ENCODE results near the gene INTS14.
"Not testable (repeated sequence)": the region's sequence is repeated elsewhere in the genome, so short reads cannot be mapped to it uniquely, and the experiment has no call there.

INTS14 gene

GRCh38 chr15:65577129-65577996 is 33.6 kb downstream of the INTS14 start:
- no peak for DNase-seq

- no peak for DNase-seq
Measured at GRCh38 chr15:65576664-65577063, 34.3 kb downstream of the INTS14 start.

GRCh38 chr15:65571971-65572370 is 39.0 kb downstream of the INTS14 start:
- DNase-seq, result no peak

- DNase-seq, result no peak
Measured at GRCh38 chr15:65569728-65570127, 41.2 kb downstream of the INTS14 start.

- DNase-seq, result no peak
Measured at GRCh38 chr15:65561934-65562333, 49.0 kb downstream of the INTS14 start.

- DNase-seq, result no peak
Measured at GRCh38 chr15:65559941-65560340, 51.0 kb downstream of the INTS14 start.

GRCh38 chr15:65558997-65559760 is 51.8 kb downstream of the INTS14 start:
- no peak for DNase-seq

GRCh38 chr15:65558336-65558735 is 52.6 kb downstream of the INTS14 start:
- DNase-seq, result no peak

- no peak for DNase-seq
Measured at GRCh38 chr15:65556622-65557021, 54.3 kb downstream of the INTS14 start.

GRCh38 chr15:65553691-65554090 is 57.2 kb downstream of the INTS14 start:
- DNase-seq, result no peak

GRCh38 chr15:65552851-65553250 is 58.1 kb downstream of the INTS14 start:
- not testable (repeated sequence) for DNase-seq

GRCh38 chr15:65551183-65551582 is 59.7 kb downstream of the INTS14 start:
- no peak for DNase-seq

GRCh38 chr15:65550681-65551098 is 60.2 kb downstream of the INTS14 start:
- DNase-seq, result no peak

- not testable (repeated sequence) for DNase-seq
Measured at GRCh38 chr15:65549288-65549687, 61.6 kb downstream of the INTS14 start.

GRCh38 chr15:65547841-65548240 is 63.1 kb downstream of the INTS14 start:
- no peak for DNase-seq

- DNase-seq, result no peak
Measured at GRCh38 chr15:65541231-65541820, 69.6 kb downstream of the INTS14 start.

GRCh38 chr15:65540314-65540713 is 70.6 kb downstream of the INTS14 start:
- DNase-seq, result no peak

- DNase-seq, result no peak
Measured at GRCh38 chr15:65535192-65535591, 75.7 kb downstream of the INTS14 start.

GRCh38 chr15:65533057-65533756 is 77.7 kb downstream of the INTS14 start:
- no peak for DNase-seq

- no peak for DNase-seq
Measured at GRCh38 chr15:65532738-65533051, 78.2 kb downstream of the INTS14 start.

- peak; percentile 93 for DNase-seq
Measured at GRCh38 chr15:65530318-65531111, 80.4 kb downstream of the INTS14 start, which contains the start of gene HACD3. TSS of gene HACD3 (plus strand) at chr15:65530463. CDS start at chr15:65530632, 169 bp downstream.

GRCh38 chr15:65529762-65530317 is 81.1 kb downstream of the INTS14 start:
- DNase-seq, result no peak
